Naive thymus-derived CD4-positive, alpha-beta T cell (primary cell): ENCODE results near the gene MZB1. TPM values are rescaled to one million over a fixed set of nuclear protein-coding genes. Genes with fewer than 3 reads are reported as not detected.

Experiments used
- ATAC-seq: fragments of 150-1000 bp; cut with Tn5 transposase; 2 replicates; pipeline ENCODE4 v1.10.0; 2021; ENCODE audit warnings: mild to moderate bottlenecking, moderate library complexity
- CTCF ChIA-PET: fragments of 350-600 bp; sonication (Branson Sonifier 250); formaldehyde crosslinking; loops from one replicate; lab custom pipeline; 2021; ENCODE audit warnings: antibody characterized with exemption; lab: Charles Lee
- POLR2A ChIA-PET: fragments of 350-600 bp; sonication (Branson Sonifier 250); formaldehyde crosslinking; loops from one replicate; lab custom pipeline; 2021; ENCODE audit warnings: antibody characterized with exemption, inconsistent platforms; lab: Charles Lee
- DNase-seq, 9 donors: peaks; one replicate each; pipeline versions ENCODE4 v3.0.0 to v3.0.0-alpha.2; 2020 to 2022; ENCODE audit warnings: mixed read lengths in 1 of 9
- H3K27ac ChIP-seq: one replicate; pipeline ENCODE4 v1.7.0; 2013; ENCODE audit warnings: mild to moderate bottlenecking, low read depth, low read length, moderate library complexity
- H3K27me3 ChIP-seq, 2 donors: one replicate each; pipeline ENCODE4 v1.7.0; 2013; ENCODE audit warnings: low read length in 2 of 2, mild to moderate bottlenecking in 2 of 2, moderate library complexity in 2 of 2; ENCODE audit not compliant: control insufficient read depth in 2 of 2, insufficient read depth in 2 of 2
- H3K36me3 ChIP-seq, 3 experiments: 1 replicate in 2 of 3; 2 replicates in 1 of 3; pipeline ENCODE4 v1.7.0; 2013; ENCODE audit warnings: low read length in 3 of 3, mild to moderate bottlenecking in 3 of 3, moderate library complexity in 1 of 3; ENCODE audit not compliant: insufficient read depth in 3 of 3, control insufficient read depth in 2 of 3
- H3K4me1 ChIP-seq, 2 donors: one replicate each; pipeline ENCODE4 v1.7.0; 2013; ENCODE audit warnings: low read length in 2 of 2, mild to moderate bottlenecking in 2 of 2, moderate library complexity in 1 of 2; ENCODE audit not compliant: control insufficient read depth in 2 of 2, insufficient read depth in 2 of 2
- H3K4me3 ChIP-seq: 2 replicates; pipeline ENCODE4 v1.7.0; 2013; ENCODE audit warnings: mild to moderate bottlenecking, low read length
- H3K9me3 ChIP-seq, 3 experiments: 1 replicate in 2 of 3; 2 replicates in 1 of 3; pipeline ENCODE4 v1.7.0; 2013; ENCODE audit warnings: low read length in 3 of 3; ENCODE audit not compliant: control insufficient read depth in 2 of 3
- H3K27ac Mint-ChIP-seq, 9 donors: one replicate each; pipeline ENCODE4 v1.8.0; 2020 to 2022; ENCODE audit warnings: mixed read lengths in 9 of 9, mild to moderate bottlenecking in 8 of 9, moderate library complexity in 5 of 9, inconsistent platforms in 2 of 9
- H3K27me3 Mint-ChIP-seq, 5 donors: one replicate each; pipeline ENCODE4 v1.8.0; 2021 to 2022; ENCODE audit warnings: mixed read lengths in 5 of 5, mild to moderate bottlenecking in 1 of 5
- H3K36me3 Mint-ChIP-seq, 5 donors: one replicate each; pipeline ENCODE4 v1.8.0; 2020 to 2022; ENCODE audit warnings: mixed read lengths in 5 of 5, mild to moderate bottlenecking in 3 of 5, inconsistent platforms in 1 of 5
- H3K4me1 Mint-ChIP-seq, 7 donors: one replicate each; pipeline ENCODE4 v1.8.0; 2020 to 2022; ENCODE audit warnings: mixed read lengths in 7 of 7, mild to moderate bottlenecking in 3 of 7, inconsistent platforms in 1 of 7
- H3K4me3 Mint-ChIP-seq, 10 donors: one replicate each; pipeline ENCODE4 v1.8.0; 2020 to 2022; ENCODE audit warnings: mild to moderate bottlenecking in 10 of 10, mixed read lengths in 10 of 10, moderate library complexity in 6 of 10, inconsistent platforms in 2 of 10
- H3K9me3 Mint-ChIP-seq, 11 donors: one replicate each; pipeline ENCODE4 v1.8.0; 2020 to 2022; ENCODE audit warnings: mixed read lengths in 11 of 11, mild to moderate bottlenecking in 4 of 11, inconsistent platforms in 1 of 11, moderate library complexity in 1 of 11
- intact Hi-C, 2 donors: fragments of 100-400 bp; cut with micrococcal nuclease; formaldehyde crosslinking; loops; one replicate each; pipeline ENCODE4 v1.15.1; 2023
- polyA plus RNA-seq, 2 donors: library from polyadenylated mRNA; unstranded; fragments of 300-500 nt; fragmentation: Illumina TruSeq; gene quantifications; one replicate each; pipeline ENCODE4 v1.2.3, GENCODE V29; 2021
- total RNA-seq, 6 experiments: library from RNA in 5 of 6; stranded (reverse) in 5 of 6; gene quantifications; 1 replicate in 5 of 6; 2 replicates in 1 of 6; pipeline ENCODE4 v1.2.3 and lab custom pipeline; 2021 to 2026

Gene MZB1
- total and polyA plus RNA-seq, 7 experiments from 2014 or later = 0.25 to 70.6 (median 0.94) TPM

DNA sequence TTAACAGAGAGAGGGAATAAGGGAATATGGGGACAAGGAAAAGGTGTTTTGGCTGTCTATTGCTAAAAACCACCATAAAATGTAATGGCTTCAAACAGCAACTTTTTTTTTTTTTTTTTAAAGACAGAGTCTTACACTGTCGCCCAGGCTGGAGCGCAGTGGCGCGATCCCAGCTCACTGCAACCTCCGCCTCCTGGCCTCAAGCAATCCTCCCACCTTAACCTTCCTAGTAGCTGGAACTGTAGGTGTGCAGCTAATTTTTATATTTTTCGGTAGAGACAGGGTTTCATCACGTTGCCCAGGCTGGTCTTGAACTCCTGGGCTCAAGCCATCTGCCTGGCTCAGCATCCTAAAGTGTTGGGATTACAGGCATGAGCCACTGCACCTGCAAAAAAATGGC lies 18.5 kb upstream of the MZB1 start:
- ATAC-seq (no peak), DNase-seq (no peak)
- no peaks in the 10 kb centered on the region for H3K9me3 ChIP-seq
- no peak overlapping the region for H3K4me3 ChIP-seq
- ChIA-PET CTCF (no interaction called here), POLR2A (interaction anchor here (0.6 kb wide), 1 partner anchor 153 kb away, joined by 5 read pairs; the partner anchor contains the start of gene UBE2D2)
- H3K27ac ChIP-seq = no peak overlapping the region
- Mint-ChIP-seq H3K4me3 (peak overlapping the region in 1 of 10 donors; percentile 26), H3K36me3 (peaks cover 0 to 8% (median 0%) of the 10 kb centered on the region in 5 donors), H3K27me3 (no peaks in the 10 kb centered on the region), H3K4me1 (peaks cover 18 to 43% (median 28%) of the 10 kb centered on the region in 7 donors), H3K9me3 (no peaks in the 10 kb centered on the region), H3K27ac (peak overlapping the region in 1 of 9 donors; percentile 41)
- H3K4me1 ChIP-seq = peaks cover 14 to 17% of the 10 kb centered on the region in 2 donors
- H3K27me3 ChIP-seq = no peaks in the 10 kb centered on the region
- no peaks in the 10 kb centered on the region for H3K36me3 ChIP-seq
- intact Hi-C loops = no loop called here

DNA sequence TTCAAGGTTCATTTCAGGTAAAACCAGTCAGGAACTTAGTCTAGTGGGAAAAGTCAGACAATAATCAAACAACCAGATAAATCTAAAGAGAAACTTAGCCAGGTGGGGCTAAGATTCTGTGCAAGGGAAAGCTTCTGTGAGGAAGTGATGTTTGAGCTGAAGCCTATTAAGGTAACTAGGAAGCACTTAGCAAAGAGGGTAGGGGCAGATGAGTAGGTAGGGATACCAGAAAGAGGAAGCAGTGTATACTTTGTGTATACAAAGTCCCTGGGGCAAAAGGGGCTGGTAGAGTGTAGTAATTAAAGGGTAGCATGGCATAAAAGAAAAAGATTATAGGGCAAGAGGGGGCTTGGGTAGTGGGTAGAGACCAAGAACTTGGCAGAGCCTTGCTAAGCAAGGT lies 17.8 kb upstream of the MZB1 start:
- intact Hi-C loops = no loop called here
- Histone ChIP-seq H3K4me1 (peaks cover 16 to 18% of the 10 kb centered on the region in 2 donors), H3K27ac (no peak overlapping the region), H3K9me3 (no peaks in the 10 kb centered on the region), H3K27me3 (no peaks in the 10 kb centered on the region), H3K4me3 (no peak overlapping the region), H3K36me3 (no peaks in the 10 kb centered on the region)
- Mint-ChIP-seq H3K27me3 (no peaks in the 10 kb centered on the region), H3K4me1 (peaks cover 22 to 43% (median 34%) of the 10 kb centered on the region in 7 donors), H3K36me3 (peaks cover 0 to 8% (median 0%) of the 10 kb centered on the region in 5 donors), H3K9me3 (no peaks in the 10 kb centered on the region), H3K27ac (peak overlapping the region in 7 of 9 donors; percentile 7 to 80 (median 18)), H3K4me3 (peak overlapping the region in 1 of 10 donors; percentile 31)
- POLR2A ChIA-PET = interaction anchor here (1.0 kb wide), 1 partner anchor 10 kb away, joined by 3 read pairs; no protein-coding TSS in a partner anchor
- ATAC-seq (no peak), DNase-seq (no peak)
- CTCF ChIA-PET = interaction anchor here (0.9 kb wide), 1 partner anchor 111 kb away, joined by 3 read pairs; no protein-coding TSS in a partner anchor

- DNase-seq = no peak
- intact Hi-C loops = no loop called here
- Histone ChIP-seq H3K27ac (no peak overlapping the region), H3K4me3 (no peak overlapping the region), H3K4me1 (peaks cover 16 to 18% of the 10 kb centered on the region in 2 donors), H3K27me3 (no peaks in the 10 kb centered on the region), H3K9me3 (no peaks in the 10 kb centered on the region), H3K36me3 (no peaks in the 10 kb centered on the region)
- no peaks in the 10 kb centered on the region for H3K27me3 Mint-ChIP-seq
- H3K4me1 Mint-ChIP-seq = peaks cover 22 to 44% (median 36%) of the 10 kb centered on the region in 7 donors
- ATAC-seq = no peak
- peaks cover 0 to 8% (median 0%) of the 10 kb centered on the region in 5 donors for H3K36me3 Mint-ChIP-seq
- CTCF ChIA-PET = interaction anchor here (0.6 to 1.4 kb wide), 3 partner anchors 98 to 112 kb away, joined by 3 to 5 read pairs (median 3); no protein-coding TSS in a partner anchor
- H3K9me3 Mint-ChIP-seq = no peaks in the 10 kb centered on the region
- peak overlapping the region in 4 of 9 donors; percentile 7 to 80 (median 44) for H3K27ac Mint-ChIP-seq
- POLR2A ChIA-PET = interaction anchor here (0.7 to 2.2 kb wide), 3 partner anchors 9 to 114 kb away, joined by 3 to 8 read pairs (median 3); partner anchors contain the start of gene MATR3
- H3K4me3 Mint-ChIP-seq = peak overlapping the region in 1 of 10 donors; percentile 31
Observed at GRCh38 chr5:139406963-139407362, 17.2 kb upstream of the MZB1 start.

DNA sequence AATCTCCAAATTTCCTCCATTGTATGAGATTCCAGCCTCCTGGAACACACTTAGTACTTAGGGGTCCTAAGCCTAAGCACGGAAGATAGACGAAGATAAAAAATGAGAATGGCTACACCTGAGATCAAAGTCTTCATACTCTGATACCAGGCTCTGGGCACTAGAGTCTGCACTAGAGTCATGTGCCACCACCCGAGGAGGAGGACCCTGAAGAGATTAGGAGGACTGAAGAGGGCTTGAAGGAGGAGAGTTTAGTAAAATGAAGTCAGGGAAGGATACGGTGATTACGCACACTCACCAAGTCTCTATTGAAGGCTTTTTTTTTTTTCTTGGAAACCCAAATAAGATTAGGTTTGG lies 14.7 kb upstream of the MZB1 start:
- peak overlapping the region; percentile 88 for H3K27ac ChIP-seq
- peaks cover 22 to 40% (median 36%) of the 10 kb centered on the region in 7 donors for H3K4me1 Mint-ChIP-seq
- H3K36me3 Mint-ChIP-seq = peaks cover under 1 to 6% (median under 1%) of the 10 kb centered on the region in 5 donors
- H3K9me3 ChIP-seq = no peaks in the 10 kb centered on the region
- H3K27me3 ChIP-seq = no peaks in the 10 kb centered on the region
- peak overlapping the region; percentile 88 to 98 (median 94) for H3K4me3 Mint-ChIP-seq
- peak overlapping the region; percentile 56 for H3K4me3 ChIP-seq
- no peaks in the 10 kb centered on the region for H3K36me3 ChIP-seq
- intact Hi-C loops = loop anchor here (1.0 to 5.0 kb wide), 17 partner anchors 10 to 1160 kb away; partner anchors contain the start of genes DNAJC18 (in 2 of the 2), ETF1 (in 2 of the 2), FAM53C (in 2 of the 2) and PAIP2 (in 2 of the 2)
- ATAC-seq = no peak
- H3K27ac Mint-ChIP-seq = peak overlapping the region; percentile 96 to 100 (median 99)
- H3K27me3 Mint-ChIP-seq = no peaks in the 10 kb centered on the region
- DNase-seq = no peak
- H3K9me3 Mint-ChIP-seq = no peaks in the 10 kb centered on the region
- H3K4me1 ChIP-seq = peaks cover 16 to 18% of the 10 kb centered on the region in 2 donors
- ChIA-PET CTCF (interaction anchor here (0.6 kb wide), 1 partner anchor 461 kb away, joined by 3 read pairs; no protein-coding TSS in a partner anchor), POLR2A (interaction anchor here (1.0 to 3.2 kb wide), 15 partner anchors 9 to 861 kb away, joined by 3 to 24 read pairs (median 4); partner anchors contain the start of genes DNAJC18, ETF1, MATR3 and MZB1)

GRCh38 chr5:139403787-139404483 lies 14.2 kb upstream of the MZB1 start, which contains the start of gene SPATA24:
Gene SPATA24, minus strand, starts transcription at chr5:139404089. Its CDS starts 29 bp downstream, at chr5:139404060.
- Histone ChIP-seq H3K27me3 (no peaks in the 10 kb centered on the region), H3K9me3 (no peaks in the 10 kb centered on the region), H3K4me1 (peaks cover 16 to 18% of the 10 kb centered on the region in 2 donors), H3K36me3 (no peaks in the 10 kb centered on the region), H3K4me3 (peak within 1 kb of the TSS; percentile 56), H3K27ac (peak within 1 kb of the TSS; percentile 88)
- ChIA-PET CTCF (interaction anchor here (0.6 to 1.3 kb wide), 5 partner anchors 13 to 461 kb away, joined by 3 to 5 read pairs (median 3); partner anchors contain the start of gene PAIP2), POLR2A (interaction anchor here (0.6 to 3.2 kb wide), 21 partner anchors 8 to 860 kb away, joined by 3 to 24 read pairs (median 4); partner anchors contain the start of genes DNAJC18, ETF1, MATR3 and MZB1)
- Mint-ChIP-seq H3K4me3 (peak within 1 kb of the TSS; percentile 88 to 98 (median 94)), H3K9me3 (no peaks in the 10 kb centered on the region), H3K27ac (peak within 1 kb of the TSS; percentile 96 to 100 (median 99)), H3K27me3 (no peaks in the 10 kb centered on the region), H3K4me1 (peaks cover 26 to 42% (median 36%) of the 10 kb centered on the region in 7 donors), H3K36me3 (peaks cover 4 to 9% (median 6%) of the 10 kb centered on the region in 5 donors)
- peak; percentile 90 to 99 (median 98) for DNase-seq
- intact Hi-C loops = loop anchor here (1.0 to 5.0 kb wide), 20 partner anchors 10 to 1161 kb away; partner anchors contain the start of genes DNAJC18 (in 2 of the 2), ETF1 (in 2 of the 2), FAM53C (in 2 of the 2) and HSPA9 (in 2 of the 2)
- peak; percentile 94 for ATAC-seq

DNA sequence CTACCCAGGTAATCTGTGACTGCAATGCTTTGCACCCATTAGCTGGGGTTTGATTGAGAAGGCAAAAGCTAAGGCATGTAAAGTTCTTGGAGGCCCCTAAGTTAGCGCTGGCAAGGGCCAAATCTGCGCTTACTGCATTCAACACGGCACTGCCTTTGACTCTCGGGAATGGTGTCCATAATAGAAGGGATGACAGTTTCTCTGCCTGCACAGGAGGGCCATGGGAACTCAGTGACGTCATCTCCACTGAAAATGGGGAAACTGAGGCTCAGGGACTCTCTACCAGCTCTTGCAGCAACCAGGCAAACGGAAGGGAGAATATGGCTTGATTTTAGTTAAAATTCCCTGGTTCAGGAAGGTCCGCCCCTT lies 13.7 kb upstream of the MZB1 start:
- H3K4me3 ChIP-seq = peak overlapping the region; percentile 56
- Mint-ChIP-seq H3K27me3 (no peaks in the 10 kb centered on the region), H3K4me3 (peak overlapping the region; percentile 88 to 98 (median 94)), H3K36me3 (peaks cover 4 to 9% (median 6%) of the 10 kb centered on the region in 5 donors), H3K4me1 (peaks cover 26 to 42% (median 36%) of the 10 kb centered on the region in 7 donors), H3K27ac (peak overlapping the region; percentile 96 to 100 (median 99)), H3K9me3 (no peaks in the 10 kb centered on the region)
- CTCF ChIA-PET = interaction anchor here (0.9 to 2.2 kb wide), 6 partner anchors 12 to 114 kb away, joined by 3 to 7 read pairs (median 3); partner anchors contain the start of gene PAIP2
- no peak for ATAC-seq
- H3K36me3 ChIP-seq = no peaks in the 10 kb centered on the region
- no peaks in the 10 kb centered on the region for H3K9me3 ChIP-seq
- no peaks in the 10 kb centered on the region for H3K27me3 ChIP-seq
- POLR2A ChIA-PET = interaction anchor here (0.6 to 3.2 kb wide), 19 partner anchors 8 to 860 kb away, joined by 3 to 24 read pairs (median 4); partner anchors contain the start of genes DNAJC18, ETF1, MATR3 and MZB1
- H3K4me1 ChIP-seq = peaks cover 16 to 18% of the 10 kb centered on the region in 2 donors
- intact Hi-C loops = loop anchor here (1.0 to 5.0 kb wide), 5 partner anchors 205 to 1066 kb away; partner anchors contain the start of genes FAM53C (in 2 of the 2), HSPA9 (in 2 of the 2), SIL1 (in 2 of the 2) and ANKHD1 (in 1 of the 2)
- H3K27ac ChIP-seq = peak overlapping the region; percentile 88
- no peak for DNase-seq
